GM12873 (cell line): ENCODE results near the gene MFNG.

Experiments
- TF ChIP-seq, protein P1 (sequence below): IDR thresholded peaks from 2 replicates; pipeline ENCODE4 v1.5.1; 2012; ENCODE audit warnings: low read depth, mild to moderate bottlenecking, moderate library complexity, low read length, control low read depth; ENCODE audit not compliant: insufficient read depth; ENCODE audit errors: missing control alignments

The MFNG gene

DNA sequence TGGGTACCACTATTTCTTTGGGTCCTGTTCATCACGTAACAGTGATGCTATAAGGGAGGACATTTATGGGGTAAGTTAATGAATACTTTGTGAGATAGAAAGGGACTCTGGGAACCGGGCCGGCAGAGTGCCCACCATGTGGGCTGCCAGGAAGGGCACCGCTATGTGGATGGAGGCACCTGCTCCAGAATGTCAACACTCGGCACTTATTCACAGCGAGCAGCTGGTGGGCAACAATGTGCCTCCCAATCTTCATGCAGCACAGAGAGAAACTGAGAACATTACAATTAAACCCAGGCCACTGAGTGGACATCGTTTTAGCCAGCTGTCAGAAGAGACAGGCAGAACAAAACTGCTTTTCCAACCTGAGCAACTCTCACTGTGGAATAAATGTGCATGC is 43.1 kb downstream of the MFNG start:
- TF ChIP-seq, protein P1, sequence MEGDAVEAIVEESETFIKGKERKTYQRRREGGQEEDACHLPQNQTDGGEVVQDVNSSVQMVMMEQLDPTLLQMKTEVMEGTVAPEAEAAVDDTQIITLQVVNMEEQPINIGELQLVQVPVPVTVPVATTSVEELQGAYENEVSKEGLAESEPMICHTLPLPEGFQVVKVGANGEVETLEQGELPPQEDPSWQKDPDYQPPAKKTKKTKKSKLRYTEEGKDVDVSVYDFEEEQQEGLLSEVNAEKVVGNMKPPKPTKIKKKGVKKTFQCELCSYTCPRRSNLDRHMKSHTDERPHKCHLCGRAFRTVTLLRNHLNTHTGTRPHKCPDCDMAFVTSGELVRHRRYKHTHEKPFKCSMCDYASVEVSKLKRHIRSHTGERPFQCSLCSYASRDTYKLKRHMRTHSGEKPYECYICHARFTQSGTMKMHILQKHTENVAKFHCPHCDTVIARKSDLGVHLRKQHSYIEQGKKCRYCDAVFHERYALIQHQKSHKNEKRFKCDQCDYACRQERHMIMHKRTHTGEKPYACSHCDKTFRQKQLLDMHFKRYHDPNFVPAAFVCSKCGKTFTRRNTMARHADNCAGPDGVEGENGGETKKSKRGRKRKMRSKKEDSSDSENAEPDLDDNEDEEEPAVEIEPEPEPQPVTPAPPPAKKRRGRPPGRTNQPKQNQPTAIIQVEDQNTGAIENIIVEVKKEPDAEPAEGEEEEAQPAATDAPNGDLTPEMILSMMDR: no peak

DNA sequence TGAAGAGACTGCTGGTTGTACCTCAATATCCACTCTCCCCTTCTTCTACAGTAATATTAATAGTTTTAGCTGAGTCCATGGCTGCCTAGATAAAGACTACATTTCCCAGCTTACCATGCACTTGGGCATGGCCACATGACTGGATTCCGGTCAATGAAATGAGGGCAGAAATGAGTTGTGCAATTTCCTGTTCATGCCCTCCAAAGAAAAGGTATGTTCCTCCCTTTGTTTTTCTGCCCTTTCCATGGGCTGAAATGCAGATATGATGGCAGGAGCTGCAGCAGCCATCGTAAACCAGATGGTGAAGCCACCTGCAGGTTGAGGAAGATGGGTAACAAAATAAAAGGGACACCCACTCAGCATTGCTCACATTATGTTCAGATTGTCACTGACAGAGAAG is 43.6 kb downstream of the MFNG start:
- TF ChIP-seq, protein P1: no peak

DNA sequence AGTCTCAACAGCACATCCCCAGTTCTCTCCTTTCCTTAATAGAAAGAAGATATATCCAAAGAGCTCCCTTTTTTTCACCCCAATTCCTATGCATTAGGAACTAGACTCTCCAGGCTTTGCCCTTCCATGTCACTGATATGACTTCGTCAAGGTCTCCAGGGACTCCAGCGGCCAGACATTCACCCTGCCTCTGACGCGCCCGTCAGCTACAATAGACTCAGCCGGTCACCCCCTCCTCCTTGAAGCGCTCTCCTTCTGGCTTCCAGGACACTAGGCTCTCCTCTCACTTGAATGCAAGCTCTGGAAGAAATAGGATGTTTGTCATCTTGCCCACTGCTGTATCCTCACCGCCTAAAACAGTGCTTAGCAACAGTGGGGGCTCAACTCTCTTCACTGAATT is 44.0 kb downstream of the MFNG start:
- TF ChIP-seq, protein P1: no peak

DNA sequence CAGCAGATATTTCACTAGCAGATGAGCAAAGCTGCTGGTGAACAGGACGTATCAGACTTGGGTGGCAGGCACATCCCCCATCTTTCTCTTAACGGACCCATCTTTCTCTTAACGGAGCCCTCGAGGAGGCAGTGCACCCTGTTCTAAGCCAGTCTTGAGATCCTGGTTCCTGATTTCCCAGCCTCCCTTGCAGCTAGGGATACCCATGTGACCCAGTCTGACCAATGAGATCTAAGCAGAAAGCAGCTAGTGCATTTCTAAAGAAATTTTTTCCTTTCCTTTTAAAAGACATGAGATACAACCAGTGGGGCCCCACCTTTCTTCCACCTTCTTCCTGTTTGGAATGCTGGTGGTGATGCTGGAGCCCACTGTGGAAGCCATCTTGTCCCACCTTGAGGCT is 45.3 kb downstream of the MFNG start:
- TF ChIP-seq, protein P1: no peak

DNA sequence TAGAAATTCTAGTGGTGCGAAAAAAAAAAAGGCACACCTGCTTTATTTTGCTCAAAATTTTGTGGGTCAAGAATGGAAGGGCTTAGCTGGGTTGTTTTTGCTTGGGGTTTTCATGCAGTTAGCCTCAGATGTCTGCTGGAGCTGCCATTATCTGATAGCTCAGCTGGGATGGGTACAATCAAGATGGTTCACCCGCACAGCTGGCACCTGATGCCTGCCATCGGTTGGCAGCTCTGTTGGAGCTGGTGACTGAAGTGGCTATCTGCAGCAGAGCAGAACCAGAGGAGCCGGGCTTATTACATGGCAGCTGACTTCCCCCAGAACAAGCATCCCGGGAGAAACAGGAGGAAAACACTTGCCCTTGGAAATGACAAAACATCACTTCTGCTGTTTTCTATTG is 46.8 kb downstream of the MFNG start:
- TF ChIP-seq, protein P1: no peak

DNA sequence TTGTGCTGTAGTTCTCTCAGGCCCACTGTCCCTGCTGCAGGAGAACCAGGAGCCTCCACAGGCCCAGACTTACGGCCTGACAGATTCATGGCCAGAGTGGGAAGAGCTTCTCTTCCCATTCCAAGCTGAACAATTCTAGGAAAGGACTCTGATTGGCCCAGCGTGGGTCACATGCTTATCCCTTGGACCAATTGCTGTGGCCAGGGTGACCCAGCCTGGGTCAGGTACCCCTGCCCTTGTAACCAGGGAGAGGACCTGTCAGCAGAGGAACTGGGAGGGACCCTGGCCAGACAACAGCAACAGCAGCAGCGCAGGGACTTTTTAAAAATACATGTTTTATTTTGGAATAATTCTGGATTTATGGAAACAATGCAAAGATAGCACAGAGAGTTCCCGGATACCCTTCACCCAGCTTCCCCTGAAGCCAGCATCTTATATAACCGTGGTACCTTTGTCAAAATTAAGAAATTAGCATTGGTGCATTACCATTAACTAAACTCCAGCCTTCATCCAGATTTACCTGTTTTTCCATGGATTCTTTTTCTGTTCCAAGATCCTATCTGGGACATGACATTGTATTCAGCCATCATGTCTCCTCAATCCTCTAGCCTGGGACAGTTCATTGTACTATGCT is 50.1 kb downstream of the MFNG start:
- TF ChIP-seq, protein P1: no peak

DNA sequence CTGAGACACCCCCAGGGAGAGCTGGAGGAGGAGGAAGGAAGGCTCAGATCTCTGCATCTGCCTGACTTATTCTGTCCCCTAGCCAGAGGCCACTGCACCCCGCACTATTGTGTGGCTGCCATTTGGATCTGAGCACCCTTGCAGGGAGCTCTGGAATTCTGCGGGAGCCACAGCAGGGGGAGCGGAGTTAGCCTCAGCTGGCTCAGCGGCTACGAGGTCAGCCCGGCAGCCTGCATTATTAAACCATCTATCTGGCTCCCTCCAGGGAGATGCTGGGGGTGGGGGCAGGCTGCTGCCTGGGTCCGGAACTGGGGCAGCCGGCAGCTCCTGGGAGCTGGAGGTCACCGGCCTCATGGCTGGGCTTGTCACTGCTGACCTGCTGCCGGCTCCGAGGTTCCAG is 52.4 kb downstream of the MFNG start:
- TF ChIP-seq, protein P1: no peak

DNA sequence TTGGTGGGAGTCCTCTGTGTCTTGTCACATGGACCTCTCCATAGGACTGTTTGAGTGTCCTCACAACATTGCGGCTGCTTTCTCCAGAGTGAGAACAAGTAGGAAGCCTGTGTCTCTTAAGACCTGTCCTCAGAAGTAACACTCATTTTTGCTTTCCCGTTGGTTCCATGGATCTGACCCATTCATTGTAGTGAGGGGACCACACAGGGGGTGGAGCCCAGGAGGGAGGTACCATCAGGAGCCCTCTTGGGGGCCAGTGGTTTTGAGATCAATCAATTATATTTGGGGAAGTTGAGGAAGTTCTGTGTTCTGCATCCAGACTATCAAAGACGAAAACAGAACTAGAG is 53.5 kb downstream of the MFNG start:
- TF ChIP-seq, protein P1: no peak
